Activated T-cell treated with anti-CD3 and anti-CD28 coated beads, Interleukin-2, amount 50 U/mL, for 4 hours (primary cell): ENCODE data around the gene MUC12. TPM values are rescaled to one million over a fixed set of nuclear protein-coding genes. Genes with fewer than 3 reads are reported as not detected.
A peak's percentile ranks its signal among the peaks of the same experiment; 100 is the strongest.

ENCODE experiments used
- ATAC-seq, 2 donors: fragments of 200-7000 bp; cut with Tn5 transposase; one replicate each; pipeline ENCODE4 v1.10.0; 2021
- DNase-seq: peaks from one replicate; pipeline ENCODE4 v3.0.0-alpha.2; 2020
- H3K27me3 Mint-ChIP-seq: one replicate; pipeline ENCODE4 v1.8.0; 2021; ENCODE audit warnings: low read depth, mixed read lengths
- H3K36me3 Mint-ChIP-seq: one replicate; pipeline ENCODE4 v1.8.0; 2022; ENCODE audit warnings: mixed read lengths; ENCODE audit not compliant: insufficient read depth
- H3K4me1 Mint-ChIP-seq: one replicate; pipeline ENCODE4 v1.8.0; 2021; ENCODE audit warnings: low read depth, mixed read lengths
- H3K4me3 Mint-ChIP-seq: one replicate; pipeline ENCODE4 v1.8.0; 2021; ENCODE audit warnings: mild to moderate bottlenecking, moderate library complexity, mixed read lengths
- H3K9me3 Mint-ChIP-seq: one replicate; pipeline ENCODE4 v1.8.0; 2021; ENCODE audit warnings: mixed read lengths
- total RNA-seq, 3 donors: library from RNA; stranded (reverse); gene quantifications; one replicate each; pipeline ENCODE4 v1.2.1, GENCODE V29; 2021

The MUC12 gene
- total RNA-seq, 3 donors from 2014 or later: 0.16 to 0.20 (median 0.19) TPM

GRCh38 chr7:100949227-100949932 is 20.0 kb upstream of the MUC12 start, which contains the start of gene MUC3A:
Gene MUC3A (plus strand): TSS chr7:100949534. CDS start chr7:100949625, 91 bp downstream.
- ATAC-seq (no peak), DNase-seq (no peak)
- H3K9me3 Mint-ChIP-seq: no peaks in the 10 kb centered on the region
- H3K27me3 Mint-ChIP-seq: peaks cover 31% of the 10 kb centered on the region
- no peak within 1 kb of the TSS for H3K4me3 Mint-ChIP-seq
- no peaks in the 10 kb centered on the region for H3K36me3 Mint-ChIP-seq
- no peaks in the 10 kb centered on the region for H3K4me1 Mint-ChIP-seq

- no peaks in the 10 kb centered on the region for H3K9me3 Mint-ChIP-seq
Observed at GRCh38 chr7:100949933-100950443, 19.4 kb upstream of the MUC12 start.

GRCh38 chr7:100951172-100951571 is 18.2 kb upstream of the MUC12 start:
- Mint-ChIP-seq H3K4me3 (no peak overlapping the region), H3K27me3 (peaks cover 21% of the 10 kb centered on the region), H3K9me3 (no peaks in the 10 kb centered on the region), H3K4me1 (no peaks in the 10 kb centered on the region), H3K36me3 (no peaks in the 10 kb centered on the region)
- DNase-seq (no peak), ATAC-seq (no peak)

More at GRCh38 chr7:100949933-100950443, 19.4 kb upstream of the MUC12 start:
- Mint-ChIP-seq H3K36me3 (no peaks in the 10 kb centered on the region), H3K4me3 (no peak overlapping the region), H3K4me1 (no peaks in the 10 kb centered on the region), H3K27me3 (peaks cover 31% of the 10 kb centered on the region)
- DNase-seq (no peak), ATAC-seq (no peak)

- ATAC-seq: peak; percentile 19 to 42
- H3K27me3 Mint-ChIP-seq: peaks cover 15% of the 10 kb centered on the region
- H3K4me1 Mint-ChIP-seq: no peaks in the 10 kb centered on the region
- no peaks in the 10 kb centered on the region for H3K9me3 Mint-ChIP-seq
- no peak overlapping the region for H3K4me3 Mint-ChIP-seq
- no peaks in the 10 kb centered on the region for H3K36me3 Mint-ChIP-seq
- no peak for DNase-seq
Observed at GRCh38 chr7:100951888-100952560, 17.3 kb upstream of the MUC12 start.

- H3K9me3 Mint-ChIP-seq: no peaks in the 10 kb centered on the region
- DNase-seq (no peak), ATAC-seq (no peak)
- H3K36me3 Mint-ChIP-seq: no peaks in the 10 kb centered on the region
- no peak overlapping the region for H3K4me3 Mint-ChIP-seq
- peaks cover 15% of the 10 kb centered on the region for H3K27me3 Mint-ChIP-seq
- H3K4me1 Mint-ChIP-seq: no peaks in the 10 kb centered on the region
Observed at GRCh38 chr7:100952641-100953040, 16.7 kb upstream of the MUC12 start.

GRCh38 chr7:100957832-100958421 is 11.4 kb upstream of the MUC12 start:
- ATAC-seq (no peak), DNase-seq (no peak)
- Mint-ChIP-seq H3K27me3 (peaks cover 6% of the 10 kb centered on the region), H3K9me3 (no peaks in the 10 kb centered on the region), H3K4me1 (no peaks in the 10 kb centered on the region), H3K36me3 (no peaks in the 10 kb centered on the region), H3K4me3 (no peak overlapping the region)

- no peak for ATAC-seq
- no peaks in the 10 kb centered on the region for H3K9me3 Mint-ChIP-seq
Observed at GRCh38 chr7:100959894-100960293, 9.5 kb upstream of the MUC12 start.

GRCh38 chr7:100962537-100962936 is 6.8 kb upstream of the MUC12 start:
- ATAC-seq: no peak
- peaks cover 19% of the 10 kb centered on the region for H3K4me1 Mint-ChIP-seq
- no peak for DNase-seq
- H3K4me3 Mint-ChIP-seq: no peak overlapping the region
- no peaks in the 10 kb centered on the region for H3K9me3 Mint-ChIP-seq
- peaks cover 44% of the 10 kb centered on the region for H3K27me3 Mint-ChIP-seq
- no peaks in the 10 kb centered on the region for H3K36me3 Mint-ChIP-seq

More at GRCh38 chr7:100959894-100960293, 9.5 kb upstream of the MUC12 start:
- Mint-ChIP-seq H3K27me3 (peaks cover 22% of the 10 kb centered on the region), H3K4me1 (no peaks in the 10 kb centered on the region), H3K4me3 (no peak overlapping the region), H3K36me3 (no peaks in the 10 kb centered on the region)
- no peak for DNase-seq

- Mint-ChIP-seq H3K9me3 (no peaks in the 10 kb centered on the region), H3K27me3 (peaks cover 51% of the 10 kb centered on the region), H3K4me3 (no peak overlapping the region), H3K36me3 (no peaks in the 10 kb centered on the region), H3K4me1 (peaks cover 20% of the 10 kb centered on the region)
- DNase-seq (no peak), ATAC-seq (no peak)
Observed at GRCh38 chr7:100963386-100963785, 6.0 kb upstream of the MUC12 start.

GRCh38 chr7:100963874-100964273 is 5.5 kb upstream of the MUC12 start:
- DNase-seq: no peak
- H3K4me1 Mint-ChIP-seq: peaks cover 20% of the 10 kb centered on the region
- peaks cover 55% of the 10 kb centered on the region for H3K27me3 Mint-ChIP-seq
- H3K4me3 Mint-ChIP-seq: no peak overlapping the region
- ATAC-seq: no peak
- no peaks in the 10 kb centered on the region for H3K36me3 Mint-ChIP-seq
- H3K9me3 Mint-ChIP-seq: no peaks in the 10 kb centered on the region

- Mint-ChIP-seq H3K4me3 (no peak overlapping the region), H3K36me3 (no peaks in the 10 kb centered on the region), H3K4me1 (peaks cover 20% of the 10 kb centered on the region), H3K27me3 (peaks cover 60% of the 10 kb centered on the region), H3K9me3 (no peaks in the 10 kb centered on the region)
- ATAC-seq (no peak), DNase-seq (no peak)
Observed at GRCh38 chr7:100964630-100965029, 4.7 kb upstream of the MUC12 start.

- ATAC-seq (no peak), DNase-seq (no peak)
- Mint-ChIP-seq H3K36me3 (no peaks in the 10 kb centered on the region), H3K27me3 (peaks cover 60% of the 10 kb centered on the region), H3K4me1 (peaks cover 20% of the 10 kb centered on the region), H3K4me3 (peak overlapping the region; percentile 61), H3K9me3 (no peaks in the 10 kb centered on the region)
Observed at GRCh38 chr7:100965045-100965722, 4.2 kb upstream of the MUC12 start.

GRCh38 chr7:100965723-100966541 is 3.4 kb upstream of the MUC12 start:
- DNase-seq: peak; percentile 61
- ATAC-seq: peak; percentile 76 to 79
- Mint-ChIP-seq H3K27me3 (peaks cover 60% of the 10 kb centered on the region), H3K4me3 (peak overlapping the region; percentile 61), H3K9me3 (no peaks in the 10 kb centered on the region), H3K36me3 (no peaks in the 10 kb centered on the region), H3K4me1 (peaks cover 20% of the 10 kb centered on the region)
